GM12892 (cell line): ENCODE measurements around the gene MALL.

Experiments
- POLR2A ChIP-seq: IDR thresholded peaks from 2 replicates; pipeline ENCODE4 v1.6.1; 2011; ENCODE audit warnings: low read depth, low read length, control low read depth
- POLR2AphosphoS5 ChIP-seq: IDR thresholded peaks from 2 replicates; pipeline ENCODE4 v1.6.1; 2011; ENCODE audit warnings: low read depth, low read length, control low read depth
- TAF1 ChIP-seq: IDR thresholded peaks from 2 replicates; pipeline ENCODE4 v1.6.1; 2011; ENCODE audit warnings: low read depth, mild to moderate bottlenecking, control low read depth, low read length, borderline replicate concordance

GRCh38 chr2:110101901-110102803, 13.5 kb downstream of the MALL start:
- TF ChIP-seq POLR2A (no peak), POLR2AphosphoS5 (no peak), TAF1 (no peak)
